Measurements from ENCODE around the gene RND2. TPM values are rescaled to one million over a fixed set of nuclear protein-coding genes. Genes with fewer than 3 reads are reported as not detected.

The RND2 gene
- total RNA-seq, 2 experiments from 2014 or later = not detected

DNA sequence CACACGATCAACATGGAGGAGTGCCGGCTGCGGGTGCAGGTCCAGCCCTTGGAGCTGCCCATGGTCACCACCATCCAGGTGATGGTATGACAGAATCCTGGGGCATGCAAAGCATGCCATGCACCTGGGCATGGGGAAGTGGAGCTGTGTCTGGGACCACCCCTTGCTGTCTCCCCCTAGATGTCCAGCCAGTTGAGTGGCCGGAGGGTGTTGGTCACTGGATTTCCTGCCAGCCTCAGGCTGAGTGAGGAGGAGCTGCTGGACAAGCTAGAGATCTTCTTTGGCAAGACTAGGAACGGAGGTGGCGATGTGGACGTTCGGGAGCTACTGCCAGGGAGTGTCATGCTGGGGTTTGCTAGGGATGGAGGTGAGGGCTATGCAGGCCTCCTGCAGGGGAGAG lies 11.7 kb upstream of the RND2 start:
- H3K4me3 Mint-ChIP-seq = no peak overlapping the region
- ChIA-PET CTCF (interaction anchor here (1.1 to 1.6 kb wide), 2 partner anchors 11 to 12 kb away, joined by 3 to 7 read pairs; no protein-coding TSS in a partner anchor), POLR2A (interaction anchor here (2.6 to 6.4 kb wide), 2 partner anchors 12 to 15 kb away, joined by 14 to 36 read pairs; partner anchors contain the start of gene RPL27)
- no peak for ATAC-seq
- no peak for DNase-seq
- no peaks in the 10 kb centered on the region for H3K27me3 Mint-ChIP-seq
- H3K4me1 Mint-ChIP-seq (ENCODE audit: low read depth) = peaks cover 11% of the 10 kb centered on the region
- H3K27ac Mint-ChIP-seq = no peak overlapping the region
- TF ChIP-seq, protein P1, sequence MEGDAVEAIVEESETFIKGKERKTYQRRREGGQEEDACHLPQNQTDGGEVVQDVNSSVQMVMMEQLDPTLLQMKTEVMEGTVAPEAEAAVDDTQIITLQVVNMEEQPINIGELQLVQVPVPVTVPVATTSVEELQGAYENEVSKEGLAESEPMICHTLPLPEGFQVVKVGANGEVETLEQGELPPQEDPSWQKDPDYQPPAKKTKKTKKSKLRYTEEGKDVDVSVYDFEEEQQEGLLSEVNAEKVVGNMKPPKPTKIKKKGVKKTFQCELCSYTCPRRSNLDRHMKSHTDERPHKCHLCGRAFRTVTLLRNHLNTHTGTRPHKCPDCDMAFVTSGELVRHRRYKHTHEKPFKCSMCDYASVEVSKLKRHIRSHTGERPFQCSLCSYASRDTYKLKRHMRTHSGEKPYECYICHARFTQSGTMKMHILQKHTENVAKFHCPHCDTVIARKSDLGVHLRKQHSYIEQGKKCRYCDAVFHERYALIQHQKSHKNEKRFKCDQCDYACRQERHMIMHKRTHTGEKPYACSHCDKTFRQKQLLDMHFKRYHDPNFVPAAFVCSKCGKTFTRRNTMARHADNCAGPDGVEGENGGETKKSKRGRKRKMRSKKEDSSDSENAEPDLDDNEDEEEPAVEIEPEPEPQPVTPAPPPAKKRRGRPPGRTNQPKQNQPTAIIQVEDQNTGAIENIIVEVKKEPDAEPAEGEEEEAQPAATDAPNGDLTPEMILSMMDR (IDR thresholded peaks at IDR 0.05) = no peak
- H3K36me3 Mint-ChIP-seq (ENCODE audit: low read depth) = peaks cover 3% of the 10 kb centered on the region
- no peaks in the 10 kb centered on the region for H3K9me3 Mint-ChIP-seq
- intact Hi-C loops (cut with micrococcal nuclease) = loop anchor here (10.0 kb wide), 1 partner anchor 202 kb away; the partner anchor contains the start of gene TMEM106A

DNA sequence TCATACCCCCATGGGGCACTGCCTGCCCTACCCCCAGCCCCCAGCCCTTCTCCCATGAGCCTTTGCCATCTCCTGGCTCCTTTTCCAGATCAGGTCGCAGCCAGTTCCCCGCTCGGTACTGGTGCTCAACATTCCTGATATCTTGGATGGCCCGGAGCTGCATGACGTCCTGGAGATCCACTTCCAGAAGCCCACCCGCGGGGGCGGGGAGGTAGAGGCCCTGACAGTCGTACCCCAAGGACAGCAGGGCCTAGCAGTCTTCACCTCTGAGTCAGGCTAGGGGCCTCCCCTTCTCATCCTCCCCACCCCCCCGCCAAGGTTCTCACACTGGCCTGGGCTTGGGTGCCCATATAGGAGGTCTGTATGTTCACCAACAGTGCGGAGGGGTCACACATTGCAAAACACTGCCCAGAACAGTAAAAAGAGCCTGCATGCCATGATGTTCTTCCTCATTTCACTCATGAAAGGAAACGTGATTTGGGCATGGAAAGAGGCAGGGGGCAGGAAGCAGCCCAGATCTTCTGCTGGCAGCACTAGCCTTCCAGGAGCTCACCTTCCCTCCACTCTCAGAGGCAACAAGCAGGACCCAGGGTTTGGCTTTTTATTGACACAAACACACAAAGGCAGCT lies 10.9 kb upstream of the RND2 start:
- H3K27me3 Mint-ChIP-seq = no peaks in the 10 kb centered on the region

DNA sequence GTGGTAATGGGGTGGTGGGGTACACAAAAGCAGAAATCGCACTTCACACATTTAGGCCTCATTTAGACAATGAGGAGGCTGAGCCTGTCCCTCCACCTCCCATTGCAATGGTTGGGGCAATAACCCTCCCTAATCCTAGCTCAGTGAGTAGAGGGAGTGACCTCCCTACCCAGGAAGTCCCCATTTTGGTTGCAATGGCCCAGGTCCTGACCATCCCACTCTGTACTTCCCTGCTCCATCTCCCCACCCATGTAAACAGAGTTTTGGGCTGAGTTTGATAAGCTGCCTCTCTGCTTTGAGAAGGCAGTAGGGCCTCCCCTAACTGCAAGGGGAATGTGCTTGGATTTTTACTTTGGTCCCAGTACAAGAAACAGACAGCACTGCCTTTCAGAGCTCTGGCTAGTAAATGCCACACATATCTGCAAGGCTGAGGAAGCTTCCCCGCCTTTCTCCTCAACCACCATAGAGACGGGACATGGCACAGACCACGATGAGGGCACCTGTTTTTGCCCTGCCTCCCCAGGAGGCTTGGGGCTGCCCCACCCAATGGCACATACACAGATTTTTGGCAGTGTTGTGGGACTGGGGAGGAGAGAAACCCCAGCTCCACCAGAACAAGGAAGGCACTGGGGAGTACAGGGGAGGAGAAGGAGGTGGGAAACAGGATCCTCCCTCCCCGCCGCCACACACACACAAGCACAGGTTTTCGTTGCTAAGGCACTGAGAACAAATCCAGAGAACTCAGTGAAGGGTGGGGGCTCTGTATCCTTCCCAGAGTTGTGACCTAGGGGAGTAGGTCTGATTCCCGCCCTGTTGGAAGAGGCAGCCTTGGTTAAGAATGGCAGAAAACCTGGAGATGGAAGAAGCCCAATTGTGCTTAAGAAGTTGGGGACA lies 10.1 kb upstream of the RND2 start:
- ATAC-seq (no peak), DNase-seq (no peak)
- TF ChIP-seq, protein P1 (IDR thresholded peaks at IDR 0.05) = no peak
- Mint-ChIP-seq H3K4me3 (no peak overlapping the region), H3K27me3 (no peaks in the 10 kb centered on the region), H3K27ac (no peak overlapping the region), H3K9me3 (no peaks in the 10 kb centered on the region), H3K36me3 (ENCODE audit: low read depth) (peaks cover 3% of the 10 kb centered on the region), H3K4me1 (ENCODE audit: low read depth) (peaks cover 24% of the 10 kb centered on the region)
- CTCF ChIA-PET = interaction anchor here (1.0 to 1.6 kb wide), 2 partner anchors 9 to 18 kb away, joined by 3 to 4 read pairs; no protein-coding TSS in a partner anchor
- POLR2A ChIA-PET = interaction anchor here (1.0 to 6.4 kb wide), 4 partner anchors 8 to 301 kb away, joined by 4 to 36 read pairs (median 8); partner anchors contain the start of genes IFI35 and RPL27
- intact Hi-C loops (cut with micrococcal nuclease) = loop anchor here (10.0 kb wide), 1 partner anchor 200 kb away; the partner anchor contains the start of gene TMEM106A

More for the DNA sequence above, 10.9 kb upstream of the RND2 start:
- ATAC-seq = no peak
- CTCF ChIA-PET = interaction anchor here (1.0 to 1.6 kb wide), 3 partner anchors 10 to 18 kb away, joined by 3 to 7 read pairs (median 4); no protein-coding TSS in a partner anchor
- intact Hi-C loops (cut with micrococcal nuclease) = loop anchor here (10.0 kb wide), 1 partner anchor 201 kb away; the partner anchor contains the start of gene TMEM106A
- Mint-ChIP-seq H3K4me3 (no peak overlapping the region), H3K27ac (no peak overlapping the region), H3K9me3 (no peaks in the 10 kb centered on the region), H3K36me3 (ENCODE audit: low read depth) (peaks cover 3% of the 10 kb centered on the region), H3K4me1 (ENCODE audit: low read depth) (peaks cover 17% of the 10 kb centered on the region)
- POLR2A ChIA-PET = interaction anchor here (1.0 to 6.4 kb wide), 5 partner anchors 8 to 302 kb away, joined by 4 to 36 read pairs (median 13); partner anchors contain the start of genes IFI35 and RPL27
- TF ChIP-seq, protein P1 (IDR thresholded peaks at IDR 0.05) = no peak
- no peak for DNase-seq

DNA sequence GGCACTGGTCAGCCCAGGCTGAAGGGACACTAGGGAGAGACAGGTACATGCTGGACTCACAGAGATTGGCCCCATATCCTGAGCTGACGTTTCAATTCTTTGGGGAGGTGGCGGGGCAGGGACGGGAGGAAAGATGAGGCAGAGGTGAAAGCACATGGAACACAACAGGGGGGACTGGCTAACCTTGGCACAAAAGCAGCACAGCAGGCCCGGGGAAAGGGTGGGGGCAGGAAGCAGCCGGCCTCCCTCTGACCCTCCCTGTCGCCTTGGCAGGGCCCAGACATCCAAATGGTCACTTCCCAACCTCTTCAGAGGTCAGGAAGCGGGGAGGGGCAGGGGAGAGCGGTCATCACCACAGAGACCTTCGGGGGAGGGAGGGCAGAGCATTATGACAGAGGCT lies 9.5 kb upstream of the RND2 start:
- Mint-ChIP-seq H3K27me3 (no peaks in the 10 kb centered on the region), H3K27ac (no peak overlapping the region), H3K36me3 (ENCODE audit: low read depth) (no peaks in the 10 kb centered on the region), H3K4me1 (ENCODE audit: low read depth) (peaks cover 24% of the 10 kb centered on the region), H3K9me3 (no peaks in the 10 kb centered on the region), H3K4me3 (no peak overlapping the region)
- ATAC-seq (no peak), DNase-seq (no peak)
- POLR2A ChIA-PET = interaction anchor here (1.0 to 6.4 kb wide), 4 partner anchors 9 to 300 kb away, joined by 3 to 36 read pairs (median 8); partner anchors contain the start of genes IFI35 and RPL27
- TF ChIP-seq, protein P1 (IDR thresholded peaks at IDR 0.05) = no peak
- CTCF ChIA-PET = interaction anchor here (1.6 kb wide), 1 partner anchor 8 kb away, joined by 4 read pairs; no protein-coding TSS in a partner anchor
- intact Hi-C loops (cut with micrococcal nuclease) = loop anchor here (10.0 kb wide), 1 partner anchor 199 kb away; the partner anchor contains the start of gene TMEM106A
